BJ (cell line): Measurements from ENCODE around the gene INPP1. TPM values are rescaled to one million over a fixed set of nuclear protein-coding genes. Genes with fewer than 3 reads are reported as not detected.

Source experiments
- CTCF ChIA-PET: fragments of 350-600 bp; formaldehyde crosslinking; extraction: SDS; loops from one replicate; lab custom pipeline; 2021; ENCODE audit warnings: antibody characterized with exemption, inconsistent platforms; lab: Yijun Ruan, JAX
- POLR2A ChIA-PET: fragments of 300-600 bp; sonication (Branson Sonifier 250); formaldehyde crosslinking; extraction: SDS; loops from one replicate; lab custom pipeline; 2021; ENCODE audit warnings: antibody characterized with exemption; lab: Charles Lee
- DNase-seq: peaks from one replicate; pipeline ENCODE4 v3.0.0-alpha.2; 2011; ENCODE audit warnings: low read depth
- H3K27me3 ChIP-seq: 2 replicates; pipeline ENCODE4 v1.6.0; 2011; ENCODE audit warnings: low read length; ENCODE audit not compliant: control insufficient read depth, insufficient read depth
- H3K36me3 ChIP-seq: 2 replicates; pipeline ENCODE4 v1.5.1; 2011; ENCODE audit warnings: low read length; ENCODE audit not compliant: control insufficient read depth, insufficient read depth
- H3K4me3 ChIP-seq: 2 replicates; pipeline ENCODE4 v1.5.1; 2011; ENCODE audit warnings: low read depth, mild to moderate bottlenecking, control low read depth, low read length
- polyA plus RNA-seq: library from polyadenylated mRNA; depleted of rRNA; stranded (reverse); fragments of >200 nt; gene quantifications from 2 replicates; pipeline ENCODE4 v1.2.3, GENCODE V29; 2011; rRNA removed
- TF ChIP-seq, protein P1 (sequence below): IDR thresholded peaks from 2 replicates; pipeline ENCODE4 v1.5.1; 2011; ENCODE audit warnings: low read depth, mild to moderate bottlenecking, control low read depth, inconsistent platforms, low read length, moderate library complexity; ENCODE audit not compliant: insufficient read depth

Gene INPP1
- polyA plus RNA-seq, 1 experiment = 6.5 TPM

DNA sequence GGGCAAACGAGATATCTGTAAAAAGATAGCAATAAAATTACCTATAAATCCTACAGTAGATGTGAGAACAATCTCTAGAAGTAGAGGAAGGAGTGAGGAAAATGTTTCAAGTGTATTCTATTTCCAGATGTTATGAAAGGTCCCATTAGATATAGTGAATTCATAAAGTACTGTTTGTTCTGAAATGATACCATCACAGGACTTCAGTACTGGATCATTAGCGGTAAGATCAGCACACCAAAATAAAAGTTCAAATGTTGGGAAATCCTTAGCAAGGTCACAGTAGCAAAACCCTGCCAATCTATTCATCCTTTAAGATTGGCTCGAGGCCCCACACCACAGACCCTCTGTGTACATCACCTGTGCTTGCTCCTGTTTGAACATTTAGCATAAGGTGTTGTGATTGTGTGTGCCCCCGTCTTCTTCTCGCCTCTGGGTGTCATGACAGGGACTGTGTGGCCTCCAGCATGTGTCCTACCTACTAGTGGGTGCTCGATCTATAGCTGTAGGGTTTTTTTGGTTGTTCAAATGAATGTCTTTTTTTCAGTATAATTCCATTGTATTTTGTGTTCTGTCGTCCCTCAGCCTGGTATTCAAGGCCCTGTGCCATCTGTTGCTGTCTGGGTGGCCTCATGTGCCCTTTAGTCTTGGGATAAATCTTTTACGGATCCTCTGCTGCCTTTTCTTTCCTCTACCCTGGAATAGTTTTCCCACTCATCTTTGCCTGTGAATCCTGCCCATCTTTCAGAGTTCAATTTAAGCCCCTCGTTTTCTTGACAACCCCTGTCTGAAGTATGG, 73.9 kb downstream of the INPP1 start:
- ChIA-PET POLR2A (no interaction called here), CTCF (no interaction called here)
- no peak for DNase-seq
- no peaks in the 10 kb centered on the region for H3K36me3 ChIP-seq
- H3K27me3 ChIP-seq = no peaks in the 10 kb centered on the region
- no peak overlapping the region for H3K4me3 ChIP-seq
- TF ChIP-seq, protein P1, sequence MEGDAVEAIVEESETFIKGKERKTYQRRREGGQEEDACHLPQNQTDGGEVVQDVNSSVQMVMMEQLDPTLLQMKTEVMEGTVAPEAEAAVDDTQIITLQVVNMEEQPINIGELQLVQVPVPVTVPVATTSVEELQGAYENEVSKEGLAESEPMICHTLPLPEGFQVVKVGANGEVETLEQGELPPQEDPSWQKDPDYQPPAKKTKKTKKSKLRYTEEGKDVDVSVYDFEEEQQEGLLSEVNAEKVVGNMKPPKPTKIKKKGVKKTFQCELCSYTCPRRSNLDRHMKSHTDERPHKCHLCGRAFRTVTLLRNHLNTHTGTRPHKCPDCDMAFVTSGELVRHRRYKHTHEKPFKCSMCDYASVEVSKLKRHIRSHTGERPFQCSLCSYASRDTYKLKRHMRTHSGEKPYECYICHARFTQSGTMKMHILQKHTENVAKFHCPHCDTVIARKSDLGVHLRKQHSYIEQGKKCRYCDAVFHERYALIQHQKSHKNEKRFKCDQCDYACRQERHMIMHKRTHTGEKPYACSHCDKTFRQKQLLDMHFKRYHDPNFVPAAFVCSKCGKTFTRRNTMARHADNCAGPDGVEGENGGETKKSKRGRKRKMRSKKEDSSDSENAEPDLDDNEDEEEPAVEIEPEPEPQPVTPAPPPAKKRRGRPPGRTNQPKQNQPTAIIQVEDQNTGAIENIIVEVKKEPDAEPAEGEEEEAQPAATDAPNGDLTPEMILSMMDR = no peak

DNA sequence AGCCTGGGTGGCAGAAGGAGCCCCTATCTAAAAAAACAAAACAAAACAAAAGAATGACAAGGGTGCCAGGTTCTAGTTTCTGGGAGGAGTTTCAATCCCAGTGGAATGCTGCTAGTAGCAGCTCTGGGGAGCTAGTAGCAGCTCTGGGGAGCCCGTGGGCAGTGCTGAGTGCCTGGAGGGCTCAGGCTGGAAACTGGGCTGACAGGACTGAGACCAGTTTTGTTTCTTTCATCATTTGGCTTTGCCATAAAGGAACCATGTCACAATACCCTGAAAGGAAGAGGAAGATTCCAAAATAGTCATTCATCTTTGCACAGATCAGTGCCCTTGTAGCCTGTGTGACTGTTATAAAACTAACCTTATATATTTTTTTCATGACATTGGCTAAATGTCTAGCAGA, 75.3 kb downstream of the INPP1 start:
- no peak overlapping the region for H3K4me3 ChIP-seq
- H3K36me3 ChIP-seq = no peaks in the 10 kb centered on the region
- no peaks in the 10 kb centered on the region for H3K27me3 ChIP-seq
- ChIA-PET CTCF (interaction anchor here (0.6 to 2.0 kb wide), 2 partner anchors 9 to 38 kb away, joined by 3 to 5 read pairs; no protein-coding TSS in a partner anchor), POLR2A (no interaction called here)
- TF ChIP-seq, protein P1 = no peak
- DNase-seq = no peak

DNA sequence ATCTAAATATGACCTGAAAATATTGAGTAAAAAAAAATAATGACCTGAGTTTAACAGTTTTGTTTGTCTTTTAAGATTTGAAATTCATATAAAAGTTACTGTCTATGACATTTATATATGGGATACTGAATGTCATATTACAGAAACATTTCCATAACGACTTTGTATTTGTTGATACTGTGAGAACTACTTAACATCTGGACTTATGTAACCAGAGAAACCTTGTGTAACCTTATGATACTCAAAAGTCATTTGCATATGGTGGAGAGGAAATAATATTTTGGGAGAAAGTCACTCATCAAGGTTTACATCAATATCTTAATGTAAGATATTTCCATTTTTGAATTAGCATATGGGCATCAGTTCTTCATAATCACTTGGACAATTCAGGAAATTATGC, 77.4 kb downstream of the INPP1 start:
- no peak for DNase-seq
- POLR2A ChIA-PET = no interaction called here
- no peaks in the 10 kb centered on the region for H3K36me3 ChIP-seq
- no peak overlapping the region for H3K4me3 ChIP-seq
- CTCF ChIA-PET = no interaction called here
- TF ChIP-seq, protein P1 = no peak
- no peaks in the 10 kb centered on the region for H3K27me3 ChIP-seq

Other genes starting within 250 kb of the INPP1 start
- gene HIBCH, start 23.8 kb upstream of the INPP1 start, polyA plus RNA-seq = 5.2 and 12.4 TPM in 2 replicates
- gene MFSD6, start 64.8 kb downstream of the INPP1 start, polyA plus RNA-seq = 11.8 and 14.4 TPM in 2 replicates
- 2.1 and 5.8 TPM in 2 replicates for gene NEMP2, start 191.1 kb downstream of the INPP1 start, polyA plus RNA-seq